ENCODE data around the gene KCNQ1OT1. TPM values are rescaled to one million over a fixed set of nuclear protein-coding genes. Genes with fewer than 3 reads are reported as not detected.

The KCNQ1OT1 gene
- total and polyA plus RNA-seq, 3 experiments from 2014 or later: 0.08 to 0.20 (median 0.20) TPM

DNA sequence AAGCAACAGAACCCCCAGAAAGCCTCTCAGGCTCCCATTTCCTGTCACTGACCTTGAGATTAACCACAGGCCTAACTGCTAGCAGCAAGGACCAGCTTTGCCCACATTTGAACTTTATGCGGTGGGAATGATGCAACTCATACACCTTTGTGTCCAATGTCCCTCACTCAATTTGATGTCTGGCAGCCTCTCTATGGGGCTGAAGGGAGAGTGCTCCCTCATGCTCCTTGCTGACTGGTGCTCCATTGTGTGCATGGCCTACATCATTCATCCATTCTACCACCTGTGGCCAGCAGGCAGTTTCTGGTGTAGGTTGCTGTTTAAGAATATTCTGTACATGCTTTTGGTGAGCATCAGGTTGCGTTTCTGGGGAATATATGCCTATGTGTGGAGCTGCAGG, 31.9 kb downstream of the KCNQ1OT1 start:
- H3K27me3 Mint-ChIP-seq: no peaks in the 10 kb centered on the region
- Histone ChIP-seq H3K27ac (ENCODE audit: low read depth, low read length) (no peak overlapping the region), H3K27me3 (ENCODE audit: insufficient read depth, low read length, poor library complexity, severe bottlenecking) (no peaks in the 10 kb centered on the region), H3K9me3 (ENCODE audit: low read length) (no peaks in the 10 kb centered on the region), H3K4me3 (ENCODE audit: low read length) (no peak overlapping the region), H3K36me3 (ENCODE audit: insufficient read depth, low read length) (no peaks in the 10 kb centered on the region), H3K4me1 (ENCODE audit: insufficient read depth, low read length) (no peaks in the 10 kb centered on the region)
- H3K36me3 Mint-ChIP-seq: no peaks in the 10 kb centered on the region
- H3K4me3 Mint-ChIP-seq: no peak overlapping the region
- no peak for DNase-seq
- no peaks in the 10 kb centered on the region for H3K4me1 Mint-ChIP-seq
- no peak overlapping the region for H3K27ac Mint-ChIP-seq
- POLR2A ChIA-PET: no interaction called here
- no peaks in the 10 kb centered on the region for H3K9me3 Mint-ChIP-seq
- CTCF ChIA-PET: interaction anchor here (1.0 kb wide), 1 partner anchor 353 kb away, joined by 3 read pairs; no protein-coding TSS in a partner anchor

DNA sequence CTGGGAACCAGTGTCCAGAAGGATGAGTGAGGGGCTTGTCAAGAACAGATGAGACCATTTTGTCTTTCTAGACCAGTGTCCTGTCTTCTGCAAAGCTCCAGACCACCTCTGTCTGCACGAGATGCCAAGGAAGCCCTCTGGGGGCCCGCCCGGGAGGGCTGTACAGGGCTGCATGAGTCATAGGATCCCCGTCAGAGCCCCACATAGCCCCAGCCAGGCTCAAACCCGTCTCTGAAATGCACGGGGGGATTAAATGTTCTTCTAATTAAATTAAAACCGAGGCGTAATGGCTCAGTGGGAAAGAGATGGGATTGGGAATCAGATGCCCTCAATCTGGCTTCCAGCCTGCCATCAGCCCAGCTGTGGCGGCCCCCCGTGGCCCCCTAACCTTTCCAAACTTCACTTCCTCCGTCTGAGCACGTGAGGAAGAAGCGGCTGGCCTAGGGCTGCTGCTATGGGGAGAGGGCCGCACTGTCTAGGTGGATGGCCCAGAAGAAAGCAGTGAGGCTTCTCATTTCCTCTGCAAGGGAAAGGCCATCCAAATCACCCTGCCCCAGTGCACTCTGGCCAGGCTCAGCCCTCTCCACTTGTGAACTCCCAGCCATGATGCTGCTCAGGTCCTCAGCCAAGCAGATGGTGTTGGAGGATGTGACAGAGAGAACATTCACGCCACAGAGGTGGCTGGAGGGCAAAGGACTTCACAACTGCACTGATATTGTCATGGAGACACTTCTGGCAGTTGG, 32.8 kb downstream of the KCNQ1OT1 start:
- no peaks in the 10 kb centered on the region for H3K27me3 Mint-ChIP-seq
- H3K4me1 Mint-ChIP-seq: no peaks in the 10 kb centered on the region
- no peak overlapping the region for H3K27ac ChIP-seq (ENCODE audit: low read depth, low read length)
- peaks cover 0 to 4% (median 2%) of the 10 kb centered on the region in 3 donors for H3K36me3 Mint-ChIP-seq
- CTCF ChIA-PET: interaction anchor here (1.0 kb wide), 1 partner anchor 354 kb away, joined by 3 read pairs; no protein-coding TSS in a partner anchor
- no peaks in the 10 kb centered on the region for H3K36me3 ChIP-seq (ENCODE audit: insufficient read depth, low read length)
- H3K4me3 ChIP-seq (ENCODE audit: low read length): no peak overlapping the region
- H3K9me3 ChIP-seq (ENCODE audit: low read length): no peaks in the 10 kb centered on the region
- POLR2A ChIA-PET: no interaction called here
- no peak overlapping the region for H3K27ac Mint-ChIP-seq
- no peaks in the 10 kb centered on the region for H3K4me1 ChIP-seq (ENCODE audit: insufficient read depth, low read length)
- H3K9me3 Mint-ChIP-seq: no peaks in the 10 kb centered on the region
- no peaks in the 10 kb centered on the region for H3K27me3 ChIP-seq (ENCODE audit: insufficient read depth, low read length, poor library complexity, severe bottlenecking)
- H3K4me3 Mint-ChIP-seq: no peak overlapping the region
- no peak for DNase-seq

DNA sequence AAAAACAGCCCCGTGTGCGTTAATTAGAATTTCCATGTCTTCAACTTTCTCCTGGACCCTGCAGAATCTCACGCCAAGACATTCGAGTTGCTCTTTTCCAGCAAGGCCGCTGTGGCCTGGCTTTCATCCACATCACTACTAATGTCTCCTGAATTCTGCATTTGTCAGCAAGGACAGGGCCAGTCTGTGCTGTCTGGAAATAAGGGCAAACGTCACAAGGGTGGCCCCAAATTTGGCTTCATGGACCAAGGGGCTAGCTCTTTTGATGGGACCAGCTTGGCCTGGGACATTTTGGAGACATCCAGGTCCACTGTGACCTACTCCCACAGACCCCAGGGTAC, 33.4 kb downstream of the KCNQ1OT1 start:
- no peak overlapping the region for H3K4me3 Mint-ChIP-seq
- ChIA-PET POLR2A (no interaction called here), CTCF (no interaction called here)
- H3K4me1 ChIP-seq (ENCODE audit: insufficient read depth, low read length): no peaks in the 10 kb centered on the region
- no peaks in the 10 kb centered on the region for H3K36me3 ChIP-seq (ENCODE audit: insufficient read depth, low read length)
- H3K4me1 Mint-ChIP-seq: no peaks in the 10 kb centered on the region
- no peak overlapping the region for H3K4me3 ChIP-seq (ENCODE audit: low read length)
- H3K27me3 Mint-ChIP-seq: no peaks in the 10 kb centered on the region
- H3K27ac ChIP-seq (ENCODE audit: low read depth, low read length): no peak overlapping the region
- H3K9me3 Mint-ChIP-seq: no peaks in the 10 kb centered on the region
- H3K9me3 ChIP-seq (ENCODE audit: low read length): no peaks in the 10 kb centered on the region
- no peak for DNase-seq
- H3K36me3 Mint-ChIP-seq: peaks cover 0 to 4% (median 2%) of the 10 kb centered on the region in 3 donors
- H3K27ac Mint-ChIP-seq: no peak overlapping the region
- H3K27me3 ChIP-seq (ENCODE audit: insufficient read depth, low read length, poor library complexity, severe bottlenecking): no peaks in the 10 kb centered on the region

DNA sequence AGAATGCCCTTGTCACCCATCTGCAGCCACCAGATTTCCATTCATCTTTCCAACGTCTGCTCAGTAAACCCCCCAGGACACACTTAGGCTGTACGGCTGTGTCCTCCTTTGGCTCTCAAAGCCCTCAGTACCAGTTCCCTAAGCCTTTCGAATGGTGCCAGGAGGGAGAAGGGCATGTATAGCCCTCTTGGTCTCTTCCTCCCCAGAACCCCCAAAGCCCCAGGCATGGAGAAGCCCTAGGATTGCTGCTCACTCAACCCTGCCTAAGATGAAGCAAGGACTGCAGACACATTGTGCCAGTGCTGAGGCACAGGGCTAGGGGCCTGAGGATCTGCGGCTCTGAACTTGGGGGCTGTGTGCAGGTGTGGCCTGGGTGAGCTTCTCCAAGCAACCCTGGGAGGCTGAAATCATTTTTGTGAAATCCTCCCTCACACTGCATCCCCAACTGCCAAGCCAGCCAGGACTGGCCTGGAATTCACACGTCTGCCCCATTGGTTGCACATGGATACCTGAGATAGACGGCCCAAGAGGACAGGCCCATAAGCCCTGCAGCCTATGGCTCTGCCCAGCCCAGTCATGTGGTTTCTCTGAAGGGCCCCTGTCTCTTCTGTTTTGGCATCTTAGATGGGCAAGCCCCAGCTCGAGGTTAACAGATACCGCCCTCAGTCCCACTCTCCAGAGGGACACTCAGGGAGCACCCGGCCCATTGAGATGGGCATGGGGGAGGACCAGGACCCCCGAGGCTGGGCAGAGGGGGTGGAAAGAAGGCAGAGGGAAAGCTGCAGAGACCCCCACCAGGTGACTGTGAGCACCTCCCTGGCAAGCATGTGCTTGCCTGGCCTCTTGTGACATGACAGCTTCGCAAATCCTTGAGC, 34.0 kb downstream of the KCNQ1OT1 start:
- no peaks in the 10 kb centered on the region for H3K4me1 Mint-ChIP-seq
- CTCF ChIA-PET: no interaction called here

DNA sequence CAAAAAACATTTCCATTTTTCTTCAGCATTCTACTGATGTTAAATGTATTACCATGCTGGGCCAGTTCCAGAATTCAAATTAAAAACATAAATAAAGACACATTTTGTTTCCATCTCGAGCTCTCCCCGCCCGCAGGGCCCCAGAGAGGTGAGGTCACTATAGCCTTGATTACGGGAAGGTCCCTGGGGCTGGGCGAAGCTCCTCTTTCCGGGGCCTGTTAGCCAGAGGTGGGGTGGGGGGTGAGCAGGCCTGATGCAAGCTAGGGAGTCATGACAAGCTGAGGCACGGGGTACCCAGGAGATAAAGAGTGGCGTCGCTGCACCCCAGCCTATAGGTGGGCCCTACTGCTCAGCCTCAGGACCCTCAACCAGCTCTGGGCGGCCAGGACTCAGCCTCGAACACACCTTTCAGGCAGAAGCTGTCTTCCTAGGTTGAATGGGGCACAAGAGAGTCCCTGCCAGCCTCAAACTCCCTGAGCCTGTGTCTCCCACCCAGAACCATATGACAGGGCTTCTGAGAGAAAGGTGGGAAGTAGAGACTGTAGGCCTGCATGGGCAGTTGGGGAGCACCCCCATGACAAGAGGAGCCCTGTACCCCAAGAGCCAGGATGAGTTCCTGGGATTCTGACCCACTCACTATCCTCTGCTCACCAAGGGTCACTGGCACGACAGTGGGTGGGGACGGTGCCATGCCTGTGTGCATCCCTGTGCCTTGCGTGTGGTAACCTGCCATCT, 34.8 kb downstream of the KCNQ1OT1 start:
- Mint-ChIP-seq H3K4me1 (no peaks in the 10 kb centered on the region), H3K36me3 (peaks cover 2 to 12% (median 9%) of the 10 kb centered on the region in 3 donors), H3K27ac (no peak overlapping the region), H3K9me3 (peaks cover 4 to 8% (median 5%) of the 10 kb centered on the region in 5 donors), H3K27me3 (no peaks in the 10 kb centered on the region), H3K4me3 (no peak overlapping the region)
- POLR2A ChIA-PET: no interaction called here
- Histone ChIP-seq H3K36me3 (ENCODE audit: insufficient read depth, low read length) (no peaks in the 10 kb centered on the region), H3K27ac (ENCODE audit: low read depth, low read length) (no peak overlapping the region), H3K9me3 (ENCODE audit: low read length) (no peaks in the 10 kb centered on the region), H3K4me1 (ENCODE audit: insufficient read depth, low read length) (no peaks in the 10 kb centered on the region), H3K4me3 (ENCODE audit: low read length) (no peak overlapping the region), H3K27me3 (ENCODE audit: insufficient read depth, low read length, poor library complexity, severe bottlenecking) (no peaks in the 10 kb centered on the region)
- CTCF ChIA-PET: no interaction called here
- DNase-seq: no peak

More for the DNA sequence above, 34.0 kb downstream of the KCNQ1OT1 start:
- no peak overlapping the region for H3K4me3 Mint-ChIP-seq
- POLR2A ChIA-PET: no interaction called here
- no peak for DNase-seq
- H3K27me3 Mint-ChIP-seq: no peaks in the 10 kb centered on the region
- H3K9me3 Mint-ChIP-seq: peaks cover 0 to 5% (median 4%) of the 10 kb centered on the region in 5 donors
- no peaks in the 10 kb centered on the region for H3K27me3 ChIP-seq (ENCODE audit: insufficient read depth, low read length, poor library complexity, severe bottlenecking)
- H3K36me3 Mint-ChIP-seq: peaks cover 2 to 8% (median 5%) of the 10 kb centered on the region in 3 donors
- H3K36me3 ChIP-seq (ENCODE audit: insufficient read depth, low read length): no peaks in the 10 kb centered on the region
- H3K27ac Mint-ChIP-seq: no peak overlapping the region
- H3K27ac ChIP-seq (ENCODE audit: low read depth, low read length): no peak overlapping the region
- H3K4me3 ChIP-seq (ENCODE audit: low read length): no peak overlapping the region
- no peaks in the 10 kb centered on the region for H3K4me1 ChIP-seq (ENCODE audit: insufficient read depth, low read length)
- no peaks in the 10 kb centered on the region for H3K9me3 ChIP-seq (ENCODE audit: low read length)

DNA sequence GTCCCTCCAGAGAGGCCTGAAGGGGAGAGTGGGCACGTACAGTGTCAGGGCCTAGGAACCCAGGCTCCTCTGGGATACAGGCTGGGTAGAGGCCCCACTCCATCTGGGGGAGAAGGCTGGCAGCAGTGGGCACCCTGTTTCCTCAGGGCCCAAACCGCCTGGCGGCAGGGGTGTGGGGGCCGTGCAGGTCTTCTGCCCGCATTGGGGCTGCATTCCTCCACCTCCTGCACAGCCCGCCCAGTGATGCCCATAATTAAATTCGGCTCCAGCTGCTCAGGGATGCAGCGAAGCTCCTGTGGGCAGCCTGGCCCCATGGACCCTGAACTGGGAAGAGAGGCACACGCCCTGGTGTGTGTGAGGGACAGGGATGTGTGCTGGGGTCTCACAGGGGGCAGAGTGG, 35.4 kb downstream of the KCNQ1OT1 start:
- CTCF ChIA-PET: no interaction called here
- no peaks in the 10 kb centered on the region for H3K36me3 ChIP-seq (ENCODE audit: insufficient read depth, low read length)

DNA sequence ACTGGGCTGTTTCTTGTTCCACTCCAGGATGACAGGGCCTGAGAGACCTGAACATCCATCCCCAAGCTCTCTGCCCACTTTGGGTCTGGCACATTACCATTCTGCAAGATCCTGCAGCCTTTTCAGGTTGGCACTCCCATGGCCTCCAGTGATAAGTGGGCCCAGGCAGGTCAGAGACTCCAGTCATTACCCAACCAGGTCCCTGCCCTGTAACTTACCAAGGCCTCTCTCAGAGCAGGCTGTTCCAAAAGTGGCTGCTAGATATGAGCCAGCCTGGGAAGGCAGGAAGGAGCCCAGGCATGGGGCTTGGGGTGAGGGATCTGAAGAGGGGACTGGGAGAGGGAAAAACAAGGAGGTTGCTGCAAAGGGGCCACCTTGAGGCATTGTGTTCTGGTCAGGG, 35.9 kb downstream of the KCNQ1OT1 start:
- ChIA-PET CTCF (no interaction called here), POLR2A (no interaction called here)
- no peaks in the 10 kb centered on the region for H3K9me3 ChIP-seq (ENCODE audit: low read length)
- H3K27me3 Mint-ChIP-seq: no peaks in the 10 kb centered on the region
- H3K4me1 Mint-ChIP-seq: no peaks in the 10 kb centered on the region
- no peaks in the 10 kb centered on the region for H3K36me3 ChIP-seq (ENCODE audit: insufficient read depth, low read length)
- peaks cover 4 to 11% (median 10%) of the 10 kb centered on the region in 5 donors for H3K9me3 Mint-ChIP-seq
- H3K27ac ChIP-seq (ENCODE audit: low read depth, low read length): no peak overlapping the region
- H3K27ac Mint-ChIP-seq: no peak overlapping the region
- no peaks in the 10 kb centered on the region for H3K27me3 ChIP-seq (ENCODE audit: insufficient read depth, low read length, poor library complexity, severe bottlenecking)
- no peak overlapping the region for H3K4me3 ChIP-seq (ENCODE audit: low read length)
- DNase-seq: no peak
- no peaks in the 10 kb centered on the region for H3K4me1 ChIP-seq (ENCODE audit: insufficient read depth, low read length)
- peaks cover 2 to 14% (median 12%) of the 10 kb centered on the region in 3 donors for H3K36me3 Mint-ChIP-seq
- H3K4me3 Mint-ChIP-seq: no peak overlapping the region

More for the DNA sequence above, 35.4 kb downstream of the KCNQ1OT1 start:
- no peak for DNase-seq
- H3K4me1 Mint-ChIP-seq: no peaks in the 10 kb centered on the region
- no peaks in the 10 kb centered on the region for H3K27me3 ChIP-seq (ENCODE audit: insufficient read depth, low read length, poor library complexity, severe bottlenecking)
- no peak overlapping the region for H3K27ac Mint-ChIP-seq
- peaks cover 2 to 12% (median 9%) of the 10 kb centered on the region in 3 donors for H3K36me3 Mint-ChIP-seq
- H3K9me3 Mint-ChIP-seq: peaks cover 4 to 10% (median 5%) of the 10 kb centered on the region in 5 donors
- no peaks in the 10 kb centered on the region for H3K4me1 ChIP-seq (ENCODE audit: insufficient read depth, low read length)
- no peak overlapping the region for H3K4me3 Mint-ChIP-seq
- no peak overlapping the region for H3K4me3 ChIP-seq (ENCODE audit: low read length)
- POLR2A ChIA-PET: no interaction called here
- no peaks in the 10 kb centered on the region for H3K27me3 Mint-ChIP-seq
- no peak overlapping the region for H3K27ac ChIP-seq (ENCODE audit: low read depth, low read length)
- no peaks in the 10 kb centered on the region for H3K9me3 ChIP-seq (ENCODE audit: low read length)

DNA sequence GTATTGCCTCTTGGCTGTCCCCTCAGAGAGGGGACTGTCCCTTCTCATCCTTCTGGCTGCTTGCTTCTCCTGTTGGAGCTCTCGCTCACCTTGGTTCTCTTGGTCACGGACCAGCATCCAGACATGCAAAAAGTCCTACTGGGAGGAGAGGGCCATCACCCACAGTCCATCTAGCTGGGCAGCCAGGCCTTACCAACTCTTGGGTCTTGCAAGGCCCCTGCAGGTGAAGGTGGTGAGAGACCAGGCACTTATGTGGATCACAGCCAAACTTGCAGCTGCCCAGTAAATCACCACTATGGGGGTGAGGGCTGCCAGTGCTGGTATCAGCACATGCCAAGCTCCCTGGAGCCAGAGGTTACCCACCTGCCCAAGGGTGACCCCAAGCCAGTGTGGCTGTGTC, 36.3 kb downstream of the KCNQ1OT1 start:
- no peak for DNase-seq

More for the DNA sequence above, 36.3 kb downstream of the KCNQ1OT1 start:
- no peak overlapping the region for H3K4me3 Mint-ChIP-seq
- H3K4me3 ChIP-seq (ENCODE audit: low read length): no peak overlapping the region
- no peaks in the 10 kb centered on the region for H3K27me3 ChIP-seq (ENCODE audit: insufficient read depth, low read length, poor library complexity, severe bottlenecking)
- ChIA-PET POLR2A (no interaction called here), CTCF (no interaction called here)
- H3K4me1 ChIP-seq (ENCODE audit: insufficient read depth, low read length): no peaks in the 10 kb centered on the region
- H3K27ac ChIP-seq (ENCODE audit: low read depth, low read length): no peak overlapping the region
- H3K36me3 ChIP-seq (ENCODE audit: insufficient read depth, low read length): peaks cover 3% of the 10 kb centered on the region
- no peaks in the 10 kb centered on the region for H3K4me1 Mint-ChIP-seq
- peaks cover 4 to 12% (median 11%) of the 10 kb centered on the region in 5 donors for H3K9me3 Mint-ChIP-seq
- no peak overlapping the region for H3K27ac Mint-ChIP-seq
- H3K36me3 Mint-ChIP-seq: peaks cover 2 to 15% (median 12%) of the 10 kb centered on the region in 3 donors
- H3K27me3 Mint-ChIP-seq: no peaks in the 10 kb centered on the region
- no peaks in the 10 kb centered on the region for H3K9me3 ChIP-seq (ENCODE audit: low read length)

All from CD8-positive, alpha-beta memory T cell (primary cell).